ENCODE results near the gene UBE2L6.
"Not testable (repeated sequence)": the region's sequence is repeated elsewhere in the genome, so short reads cannot be mapped to it uniquely, and the experiment has no call there.

The UBE2L6 gene

GRCh38 chr11:57566905-57567514 is 462 bp downstream of the UBE2L6 start:
- DNase-seq (ENCODE audit: low spot score) = peak; percentile 36

GRCh38 chr11:57566005-57566904 is 1.2 kb downstream of the UBE2L6 start:
- peak; percentile 57 for DNase-seq (ENCODE audit: low spot score)

DNA sequence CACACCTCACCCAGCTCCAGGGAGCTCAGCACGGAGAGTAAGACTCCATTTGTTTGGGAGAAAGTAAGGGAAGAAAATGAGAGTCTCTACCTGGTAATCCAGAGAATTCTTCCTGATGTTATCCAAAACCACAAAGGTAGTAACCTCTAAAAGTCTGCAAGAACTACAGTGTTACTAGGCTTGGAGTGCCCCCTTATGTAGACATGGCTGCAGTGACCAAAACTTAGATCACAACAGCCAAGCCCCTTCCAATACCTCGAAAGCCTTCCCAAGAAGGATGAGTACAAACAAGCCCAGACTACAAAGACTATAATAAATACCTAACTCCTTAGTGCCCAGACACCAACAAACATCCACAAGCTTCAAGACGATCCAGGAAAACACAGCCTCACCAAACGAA is 4.9 kb downstream of the UBE2L6 start:
- DNase-seq (ENCODE audit: low spot score) = no peak

- no peak for DNase-seq (ENCODE audit: low spot score)
These were observed 7.3 kb downstream of the UBE2L6 start for GRCh38 chr11:57560146-57560545.

- no peak for DNase-seq (ENCODE audit: low spot score)
These were observed 11.4 kb downstream of the UBE2L6 start for GRCh38 chr11:57556041-57556440.

DNA sequence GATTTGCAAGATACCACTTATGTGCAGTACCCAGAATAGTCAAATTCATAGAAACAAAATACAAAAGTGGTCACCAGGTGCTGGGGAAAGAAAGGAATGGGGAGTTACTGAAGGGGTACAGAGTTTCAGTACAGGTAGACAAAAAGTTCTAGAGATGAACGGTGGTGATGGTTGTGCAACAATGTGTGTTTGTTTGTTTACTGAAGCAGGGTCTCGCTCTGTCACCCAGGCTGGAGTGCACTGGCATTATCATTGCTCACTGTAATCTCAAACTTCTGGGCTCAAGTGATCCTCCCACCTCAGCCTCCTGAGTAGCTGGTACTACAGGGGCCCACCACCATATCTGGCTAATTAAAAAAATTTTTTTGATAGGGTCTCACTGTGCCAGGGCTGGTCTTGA is 12.1 kb downstream of the UBE2L6 start:
- no peak for DNase-seq (ENCODE audit: low spot score)

DNA sequence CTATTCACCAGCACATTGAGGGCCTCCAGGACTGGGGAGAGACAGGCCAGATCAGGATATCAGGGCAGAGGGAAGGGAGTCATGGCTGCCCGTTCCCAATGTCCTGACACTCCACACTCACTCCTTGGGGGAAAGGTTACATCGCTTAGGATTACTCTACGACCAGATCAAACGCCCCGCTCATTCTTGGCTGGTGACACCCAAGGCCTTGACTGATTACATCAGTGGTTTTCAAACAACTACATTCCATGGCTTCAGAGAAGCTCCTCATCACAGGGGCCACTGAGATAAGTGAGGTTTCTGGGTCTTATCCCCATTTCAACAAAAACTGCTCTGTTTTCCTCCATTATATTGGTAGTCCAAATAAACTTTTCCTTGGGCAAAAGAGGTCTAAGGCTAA is 15.0 kb downstream of the UBE2L6 start:
- DNase-seq (ENCODE audit: low spot score) = no peak

GRCh38 chr11:57551941-57552340 is 15.5 kb downstream of the UBE2L6 start:
- DNase-seq (ENCODE audit: low spot score) = no peak

- DNase-seq (ENCODE audit: low spot score) = no peak
These were observed 17.5 kb downstream of the UBE2L6 start for GRCh38 chr11:57549983-57550382.

- peak; percentile 35 for DNase-seq (ENCODE audit: low spot score)
These were observed 19.6 kb downstream of the UBE2L6 start for GRCh38 chr11:57547854-57548377.

GRCh38 chr11:57546869-57547475 is 20.5 kb downstream of the UBE2L6 start:
- no peak for DNase-seq (ENCODE audit: low spot score)

GRCh38 chr11:57546451-57546850 is 21.0 kb downstream of the UBE2L6 start:
- DNase-seq (ENCODE audit: low spot score) = no peak

DNA sequence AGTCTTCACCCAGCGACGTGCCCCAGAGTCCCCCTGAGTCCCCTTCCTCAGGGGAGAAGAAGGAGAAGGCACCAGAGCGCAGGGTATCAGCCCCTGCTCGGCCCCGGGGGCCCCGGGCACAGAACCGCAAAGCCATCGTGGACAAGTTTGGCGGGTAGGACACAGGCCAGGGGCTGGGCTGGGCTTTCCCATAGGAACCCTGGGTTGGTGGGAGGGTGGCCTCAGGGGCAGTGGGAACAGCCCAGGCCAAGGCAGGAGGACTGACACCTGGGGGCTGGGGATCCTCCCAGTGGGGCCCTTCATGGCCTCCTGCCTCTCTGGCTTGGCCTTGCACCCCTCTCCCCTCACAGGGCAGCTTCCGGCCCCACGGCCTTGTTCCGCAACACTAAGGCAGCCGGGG is 21.6 kb downstream of the UBE2L6 start:
- DNase-seq (ENCODE audit: low spot score) = no peak

DNA sequence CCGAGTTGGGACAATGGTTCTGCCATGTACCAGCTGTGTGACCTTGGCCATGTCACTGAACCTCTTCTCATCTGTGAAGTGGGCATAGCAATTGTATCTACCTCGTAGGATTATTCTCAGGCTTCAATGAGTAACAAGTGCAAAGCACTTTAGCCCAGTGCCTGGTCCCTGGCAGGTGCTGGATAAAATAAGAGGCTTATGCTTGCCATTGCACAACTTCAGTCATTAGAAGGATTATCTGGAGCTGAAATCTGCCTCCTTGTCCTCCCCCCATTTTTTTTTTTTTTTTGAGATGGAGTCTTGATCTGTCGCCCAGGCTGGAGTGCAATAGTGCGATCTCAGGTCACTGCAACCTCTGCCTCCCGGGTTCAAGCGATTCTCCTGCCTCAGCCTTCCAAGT is 22.9 kb downstream of the UBE2L6 start:
- DNase-seq (ENCODE audit: low spot score) = no peak

DNA sequence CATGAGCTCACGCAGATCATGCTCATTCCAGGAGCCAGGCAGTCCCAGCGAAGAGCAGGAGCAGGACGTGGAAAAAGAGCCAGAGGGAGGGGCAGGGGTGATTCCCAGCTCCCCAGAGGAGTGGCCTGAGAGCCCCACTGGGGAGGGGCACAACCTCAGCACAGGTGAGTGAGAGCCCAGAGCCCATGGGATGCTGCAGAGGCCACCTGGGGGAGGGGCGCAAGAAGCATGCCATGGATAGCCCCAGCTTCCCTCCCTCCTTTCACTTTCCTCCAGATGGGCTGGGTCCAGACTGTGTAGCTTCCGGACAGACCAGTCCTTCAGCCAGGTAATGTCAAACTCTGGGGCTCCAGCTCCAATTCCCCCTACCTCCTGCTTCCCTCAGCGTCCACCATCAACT is 23.9 kb downstream of the UBE2L6 start:
- DNase-seq (ENCODE audit: low spot score) = no peak

GRCh38 chr11:57542582-57542981 is 24.9 kb downstream of the UBE2L6 start:
- no peak for DNase-seq (ENCODE audit: low spot score)

GRCh38 chr11:57541169-57541568 is 26.3 kb downstream of the UBE2L6 start:
- no peak for DNase-seq (ENCODE audit: low spot score)

DNA sequence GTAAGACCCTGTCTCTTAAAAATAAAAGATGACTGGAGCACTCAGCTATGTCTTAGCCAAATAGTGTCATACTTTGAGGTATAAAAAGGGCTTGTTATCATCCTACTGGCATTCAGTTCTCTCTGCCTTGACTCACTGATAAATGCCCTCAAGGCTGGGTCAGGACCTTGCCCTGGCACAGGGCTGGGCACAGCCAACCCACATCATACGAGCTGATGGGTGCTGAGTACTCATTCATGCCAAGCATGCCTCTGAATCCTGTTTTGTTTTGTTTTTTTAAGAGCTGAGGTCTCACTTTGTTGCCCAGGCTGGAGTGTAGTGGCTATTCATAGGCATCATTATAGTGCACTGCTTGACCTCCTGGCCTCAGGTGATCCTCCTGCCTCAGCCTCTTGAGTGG is 28.1 kb downstream of the UBE2L6 start:
- no peak for DNase-seq (ENCODE audit: low spot score)

GRCh38 chr11:57536947-57537619 is 30.4 kb downstream of the UBE2L6 start, which contains the start of gene SMTNL1:
TSS of gene SMTNL1 (plus strand) at chr11:57537595. CDS start at chr11:57542643, 5,048 bp downstream.
- DNase-seq (ENCODE audit: low spot score) = no peak

- not testable (repeated sequence) for DNase-seq (ENCODE audit: low spot score)
These were observed 33.0 kb downstream of the UBE2L6 start for GRCh38 chr11:57534449-57534848.

- peak; percentile 97 for DNase-seq (ENCODE audit: low spot score)
These were observed 36.6 kb downstream of the UBE2L6 start, which contains the start of gene TIMM10 for GRCh38 chr11:57530596-57531507. TSS of gene TIMM10 (minus strand) at chr11:57530754. CDS start at chr11:57530189, 565 bp downstream.

All from CD4-positive, alpha-beta T cell treated with Interleukin-2 at 100 ng/mL for 4 hours (primary cell).